CD4-positive, alpha-beta T cell treated with Interleukin-1 beta for 1 hour (primary cell): ENCODE data around the gene IMPDH1.
A peak's percentile ranks its signal among the peaks of the same experiment; 100 is the strongest.

Experiments used
- DNase-seq, 2 donors: peaks; one replicate each; pipeline ENCODE4 v3.0.0-alpha.2; 2020 to 2022

The IMPDH1 gene

DNA sequence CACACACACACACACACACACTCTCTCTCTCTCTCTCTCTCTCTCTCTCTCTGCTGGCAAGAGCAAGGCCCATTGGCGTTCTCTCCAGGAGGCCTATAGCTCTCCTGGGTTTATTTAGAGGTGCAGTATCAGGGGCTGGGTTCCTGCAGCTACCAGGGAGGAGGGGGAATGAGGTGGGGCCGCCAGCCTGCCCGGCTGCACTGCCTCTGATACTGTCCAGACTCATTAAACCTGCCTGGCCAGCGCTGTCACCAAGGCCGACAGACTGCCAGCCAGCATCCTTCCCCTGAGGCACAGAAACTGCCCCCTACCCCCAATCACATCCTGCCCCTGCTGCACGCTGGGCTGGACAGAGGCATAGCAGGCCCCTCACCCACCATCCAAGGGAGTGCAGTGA is 52.6 kb downstream of the IMPDH1 start:
- DNase-seq, result no peak

DNA sequence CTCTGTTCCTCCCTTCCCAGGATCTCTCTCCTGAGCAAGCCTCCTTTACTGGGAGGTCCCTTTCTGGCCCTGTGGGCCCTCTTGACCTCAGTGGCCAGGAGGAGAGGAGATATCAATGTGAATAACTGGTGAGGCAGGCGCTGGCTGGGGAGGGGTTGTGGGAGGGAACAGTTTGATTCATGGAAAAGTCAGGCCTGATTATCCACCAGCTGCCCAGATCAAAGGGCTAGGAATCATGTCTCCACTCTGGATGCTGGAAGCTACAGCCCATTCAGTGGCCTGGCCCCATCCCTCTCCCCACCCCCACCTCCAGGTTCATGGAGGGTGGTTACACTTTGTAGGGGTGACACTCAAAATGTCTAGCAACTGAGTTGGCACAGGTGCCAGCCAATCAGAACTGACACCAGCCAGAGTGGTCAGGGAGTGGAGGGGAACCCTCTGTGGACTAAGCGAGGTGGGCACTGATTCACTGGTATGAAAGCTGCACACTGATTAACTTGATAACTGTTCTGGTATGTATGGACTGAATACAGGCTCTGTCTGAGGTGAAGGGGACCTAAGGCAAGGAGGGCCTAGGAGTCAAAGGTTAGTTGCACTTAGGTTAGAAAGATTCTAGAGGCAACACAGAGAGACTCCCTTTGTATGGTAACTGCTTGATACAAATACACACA is 53.1 kb downstream of the IMPDH1 start:
- DNase-seq, result no peak

DNA sequence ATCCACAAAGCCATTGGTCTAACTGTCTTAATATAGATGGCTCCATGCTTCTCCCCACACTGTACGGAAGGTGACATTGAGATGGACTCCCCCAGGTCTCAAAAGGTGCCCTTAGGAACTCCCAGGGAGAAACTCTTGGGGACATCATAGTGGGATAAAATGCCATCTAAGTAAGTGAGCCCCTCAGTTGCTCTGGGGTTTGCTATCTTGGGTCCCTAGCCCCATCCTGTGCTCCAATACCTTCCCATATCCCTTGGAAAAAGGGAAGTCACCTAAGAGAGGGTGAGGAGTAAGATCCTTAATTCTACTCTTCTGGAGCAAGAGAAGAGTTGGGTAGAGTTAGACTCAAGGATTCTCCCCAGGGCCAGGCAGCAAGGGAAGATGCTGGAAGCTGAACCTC is 56.2 kb downstream of the IMPDH1 start:
- DNase-seq, result no peak

DNA sequence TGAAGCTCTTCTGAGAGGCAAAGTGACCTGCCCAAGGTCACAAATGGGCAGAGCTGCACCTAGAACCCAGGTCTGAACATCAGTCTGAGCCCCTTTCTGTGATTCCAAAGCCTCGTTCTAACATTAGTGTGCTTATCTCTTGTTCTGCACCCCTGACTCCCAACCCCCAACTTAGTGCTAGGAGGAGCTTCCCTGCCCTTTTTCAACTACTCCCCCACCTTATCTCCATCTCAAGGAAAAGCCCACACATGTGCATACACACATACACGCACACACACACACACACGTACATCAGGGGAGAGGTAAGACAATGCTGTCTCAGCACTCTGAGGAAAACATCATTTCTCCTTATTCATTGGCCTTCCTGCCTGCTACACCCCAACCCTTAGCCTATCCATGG is 56.6 kb downstream of the IMPDH1 start:
- DNase-seq, result no peak

DNA sequence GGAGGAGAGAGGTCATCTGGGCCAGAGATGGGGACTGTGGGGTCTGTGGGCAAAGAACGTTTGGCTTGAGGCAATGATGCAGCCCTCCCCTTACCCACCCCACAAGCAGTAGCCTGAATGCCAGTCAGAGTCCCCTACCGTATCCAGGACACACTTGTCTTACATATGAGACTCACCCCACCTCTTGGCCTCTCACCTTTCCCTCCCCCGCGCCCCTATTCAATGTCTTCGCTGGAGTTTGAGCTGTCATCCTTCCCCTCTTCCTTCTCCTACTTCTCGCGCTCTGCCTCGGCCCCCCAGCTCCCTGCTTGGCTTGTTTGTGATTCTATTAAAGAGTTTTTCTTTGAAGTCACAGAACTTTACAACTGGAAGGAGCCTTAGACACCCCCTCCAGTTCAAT is 57.1 kb downstream of the IMPDH1 start:
- no peak for DNase-seq

DNA sequence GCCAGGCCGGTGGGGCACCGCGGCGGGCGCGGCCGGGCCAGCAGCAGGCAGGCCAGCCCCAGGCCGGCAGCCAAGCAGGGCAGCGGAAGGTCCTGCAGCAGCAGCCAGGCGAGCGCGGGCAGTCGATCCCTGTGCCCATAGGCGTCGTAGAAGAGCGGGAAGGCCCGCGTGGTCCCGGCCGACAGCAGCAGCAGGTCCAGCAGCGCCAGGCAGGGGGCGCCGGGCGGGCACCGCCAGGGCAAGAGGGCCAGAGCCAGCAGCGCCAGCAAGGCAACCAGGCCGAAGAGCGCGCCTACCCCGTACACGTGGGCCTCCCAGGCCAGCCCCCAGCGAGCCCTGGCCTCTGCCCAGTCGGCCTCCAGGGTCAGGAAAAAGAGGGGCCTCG is 57.6 kb downstream of the IMPDH1 start:
- peak in 1 of 2 donors; percentile 40 for DNase-seq

DNA sequence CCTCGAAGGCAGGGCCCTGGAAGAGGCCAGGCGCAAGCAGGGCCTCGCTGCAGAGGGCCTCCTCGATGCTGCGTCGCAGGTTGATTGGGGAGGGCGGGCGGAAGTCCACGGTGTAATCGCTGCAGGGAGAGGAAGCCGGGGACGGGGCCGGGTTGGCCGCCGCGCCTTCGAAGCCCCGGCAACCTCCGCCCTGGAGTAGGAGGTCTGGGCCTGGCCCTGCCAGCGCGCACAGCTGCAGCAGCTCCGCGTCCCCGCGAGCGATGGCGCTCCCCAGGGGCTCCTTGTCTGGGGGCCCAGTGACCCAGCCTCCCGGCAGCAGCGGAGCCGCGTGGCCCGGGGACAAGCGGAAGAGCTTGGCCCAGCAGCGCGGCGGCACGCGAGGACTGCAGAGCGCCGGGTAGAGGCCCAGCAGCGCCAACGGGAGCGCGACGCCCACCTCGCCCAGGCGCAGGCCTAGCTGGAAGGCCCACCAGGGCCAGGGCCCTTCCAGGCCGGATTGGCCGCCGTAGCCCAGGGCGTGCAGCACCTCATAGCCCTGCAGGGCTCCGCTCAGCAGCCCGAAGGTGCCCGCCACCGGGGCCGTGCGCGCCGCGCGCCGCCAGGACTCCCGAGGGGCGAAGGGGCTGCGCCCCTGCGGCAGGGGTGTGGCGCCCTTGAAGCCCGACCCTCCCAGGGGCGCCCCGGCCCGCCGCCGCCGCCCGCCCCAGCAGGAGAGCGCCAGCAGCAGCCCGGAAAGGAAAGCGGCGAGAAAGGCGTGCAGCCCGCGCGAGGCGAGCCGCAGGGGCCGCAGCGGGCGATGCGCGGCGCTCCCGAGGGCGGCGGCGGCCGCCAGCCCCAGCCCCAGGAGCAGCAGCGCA is 58.3 kb downstream of the IMPDH1 start:
- no peak for DNase-seq

DNA sequence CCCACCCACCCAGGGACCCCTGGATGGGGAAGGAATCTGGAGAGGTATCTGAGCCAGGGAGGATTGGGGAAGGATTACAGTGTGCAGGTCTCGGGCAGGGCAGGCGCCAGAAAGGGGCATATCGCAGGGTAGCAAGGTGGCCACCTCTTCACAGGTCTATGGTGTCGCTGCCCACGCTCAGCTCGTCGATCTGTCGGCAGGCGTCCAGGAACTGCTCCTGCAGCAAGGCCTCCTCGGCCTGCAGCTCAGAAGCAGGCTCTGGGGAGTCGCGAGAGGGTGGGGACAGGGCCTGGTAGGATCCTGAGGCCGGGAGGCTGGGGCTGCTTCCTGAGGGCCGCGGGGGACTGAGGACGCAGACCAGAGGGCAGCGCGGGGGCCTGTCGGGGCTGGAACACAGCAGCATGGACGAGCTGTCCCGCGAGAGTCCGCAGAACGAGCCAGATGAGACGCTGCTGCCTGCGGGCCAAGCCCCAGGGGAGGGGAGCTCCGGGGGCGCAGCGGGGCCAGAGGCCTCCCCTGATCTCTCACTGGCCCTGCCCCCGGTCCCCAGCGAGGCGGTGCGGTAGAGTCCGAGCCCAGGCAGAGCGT is 59.0 kb downstream of the IMPDH1 start:
- no peak for DNase-seq

DNA sequence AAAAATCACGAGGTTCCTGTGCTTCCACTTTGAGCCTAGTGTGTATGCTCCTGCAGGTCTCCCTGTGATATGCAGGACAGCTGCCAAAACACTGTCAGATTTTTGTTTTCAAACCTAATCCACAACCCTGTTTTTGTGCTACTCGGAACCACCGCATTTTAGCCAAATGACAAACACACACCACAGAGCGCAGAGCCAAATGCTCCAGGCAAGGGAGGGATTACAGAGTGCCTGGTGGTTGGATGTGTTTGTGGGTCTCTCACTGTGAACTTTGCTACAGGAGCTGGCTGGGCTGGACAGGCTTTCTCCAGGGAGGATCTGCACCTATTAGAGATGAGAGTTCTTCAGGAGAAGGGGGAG is 60.3 kb downstream of the IMPDH1 start:
- DNase-seq, result no peak

DNA sequence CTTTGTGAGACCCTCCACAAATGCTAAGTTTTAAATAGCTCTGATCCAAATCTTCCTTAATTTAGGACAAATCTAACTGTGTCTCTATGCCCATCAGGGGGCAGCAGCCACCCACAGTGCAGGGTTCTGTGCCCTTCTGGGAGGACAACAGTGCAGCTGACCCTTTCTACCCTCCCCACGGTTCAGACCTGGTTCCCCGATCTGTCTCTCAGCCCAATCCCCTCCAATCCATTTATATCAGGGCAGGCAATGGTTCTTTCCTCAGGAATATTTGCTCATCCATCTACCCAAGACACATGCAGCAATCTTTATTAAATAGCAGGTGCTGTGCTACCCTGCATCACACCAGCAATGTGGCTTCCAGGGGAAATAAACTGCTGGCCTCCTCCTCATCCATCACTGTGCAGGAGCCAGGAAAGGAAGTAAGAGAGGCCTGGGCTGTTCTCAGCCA is 62.1 kb downstream of the IMPDH1 start:
- DNase-seq, result peak; percentile 36 to 51

DNA sequence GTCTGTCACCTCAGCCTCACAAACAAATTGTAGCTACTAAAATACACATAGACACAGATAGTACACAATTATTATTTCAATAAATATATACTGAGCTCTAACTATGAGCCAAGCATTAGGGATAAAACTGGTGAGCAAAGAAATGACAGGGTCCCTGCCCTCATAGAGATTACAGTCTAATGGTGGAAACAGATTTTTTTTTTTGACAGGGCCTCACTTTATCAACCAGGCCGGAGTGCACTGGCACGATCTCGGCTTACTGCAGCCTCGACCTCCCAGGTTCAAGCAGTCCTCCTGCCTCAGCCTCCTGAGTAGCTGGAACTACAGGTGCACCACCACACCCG is 65.4 kb downstream of the IMPDH1 start:
- DNase-seq, result no peak

DNA sequence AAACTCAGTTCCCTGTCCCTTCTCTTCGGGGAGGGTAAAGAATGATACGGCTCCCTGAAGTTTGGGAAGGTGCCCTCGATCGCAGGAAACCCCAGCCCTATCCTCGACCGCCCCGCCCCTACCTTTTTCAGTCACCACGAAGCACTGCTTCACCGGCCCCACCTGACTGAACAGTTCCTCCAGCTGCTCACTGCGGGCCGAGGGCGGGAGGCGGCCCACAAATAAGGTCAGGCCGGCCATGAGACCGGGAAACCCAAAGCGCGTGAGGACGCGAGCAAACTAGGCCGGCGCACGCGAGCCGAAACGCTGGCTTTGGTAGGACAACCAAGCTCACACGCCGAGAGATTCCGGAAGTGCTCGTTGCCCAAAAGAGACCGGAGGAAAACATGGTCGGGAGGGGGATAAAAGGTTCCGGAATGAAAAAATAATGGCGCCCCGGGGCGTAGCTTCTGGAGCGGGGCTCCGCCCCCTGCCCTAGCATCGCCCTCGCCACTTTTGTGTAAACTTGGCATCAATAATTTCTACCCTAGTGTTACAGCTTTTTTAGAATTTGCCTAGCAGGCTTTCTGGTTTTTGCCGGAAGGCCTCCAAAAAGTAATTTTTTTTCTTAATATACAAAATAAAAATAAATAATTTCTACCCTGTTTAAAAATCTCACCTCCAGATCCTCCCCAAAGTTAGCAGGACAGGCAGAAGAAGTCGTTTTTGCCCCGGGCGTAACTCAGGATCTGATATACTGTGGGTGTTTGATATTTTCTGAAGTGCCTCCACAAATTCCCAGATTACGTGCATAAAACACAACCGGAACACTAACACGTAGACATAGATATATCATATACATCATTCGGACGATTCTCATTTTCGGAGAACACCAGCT is 66.0 kb downstream of the IMPDH1 start, which contains the start of gene RBM28:
TSS of gene RBM28 (minus strand) at position 355 of the 877 bp plus-strand sequence. CDS start at position 240, 115 bp downstream.
- peak; percentile 87 to 91 for DNase-seq
